GM18517 (cell line): ENCODE data around the gene RTF2.
A peak's percentile ranks its signal among the peaks of the same experiment; 100 is the strongest.
"Not testable (repeated sequence)": the region's sequence is repeated elsewhere in the genome, so short reads cannot be mapped to it uniquely, and the experiment has no call there.

ENCODE experiments used
- ATAC-seq: cut with Tn5 transposase; IDR thresholded peaks from one replicate; pipeline ENCODE4 v1.9.1; 2021; ENCODE audit warnings: mild to moderate bottlenecking, moderate library complexity; ENCODE audit not compliant: unreplicated experiment

Gene RTF2

DNA sequence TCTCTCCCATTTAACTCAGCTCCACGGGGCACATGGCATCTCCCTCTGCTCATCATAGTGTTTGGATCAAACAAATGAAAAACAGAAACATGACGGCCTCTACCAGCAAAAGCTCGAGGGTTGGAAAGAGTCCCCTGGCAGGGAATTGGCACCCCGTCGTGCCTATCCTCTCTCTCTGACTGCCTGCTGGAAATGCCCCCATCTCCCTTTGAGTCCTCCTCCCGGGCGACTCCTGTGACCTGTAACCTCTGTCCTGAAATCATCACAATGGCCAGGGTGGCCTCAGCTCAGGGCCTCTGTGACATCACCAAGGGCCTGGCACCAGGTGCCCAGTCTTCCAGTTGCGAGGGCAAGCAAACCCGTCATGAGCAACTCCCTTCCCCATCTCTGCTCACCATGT is 64.5 kb downstream of the RTF2 start, which contains the start of gene FAM209B:
FAM209B (plus strand) TSS at position 301 of the 400 bp plus-strand sequence; CDS start at position 397, 96 bp downstream.
- not testable (repeated sequence) for ATAC-seq

DNA sequence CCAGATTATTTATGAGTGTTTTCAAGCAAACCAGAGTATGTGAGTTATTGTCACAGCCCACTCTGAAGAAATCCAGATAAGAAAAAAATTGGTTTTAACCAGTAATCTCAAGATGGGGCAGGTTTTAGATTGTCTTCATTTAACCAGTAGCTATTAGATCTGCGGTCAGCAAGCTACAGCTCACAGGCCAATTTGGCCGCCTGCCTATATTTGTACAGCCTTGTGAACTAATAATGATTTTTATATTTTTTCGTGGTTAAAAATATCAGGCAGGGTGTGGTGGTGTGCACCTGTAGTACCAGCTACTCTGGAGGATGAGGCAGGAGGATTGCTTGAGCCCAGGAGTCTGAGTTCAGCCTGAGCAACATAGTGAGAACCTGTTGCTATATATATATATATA is 69.6 kb downstream of the RTF2 start:
- no peak for ATAC-seq

DNA sequence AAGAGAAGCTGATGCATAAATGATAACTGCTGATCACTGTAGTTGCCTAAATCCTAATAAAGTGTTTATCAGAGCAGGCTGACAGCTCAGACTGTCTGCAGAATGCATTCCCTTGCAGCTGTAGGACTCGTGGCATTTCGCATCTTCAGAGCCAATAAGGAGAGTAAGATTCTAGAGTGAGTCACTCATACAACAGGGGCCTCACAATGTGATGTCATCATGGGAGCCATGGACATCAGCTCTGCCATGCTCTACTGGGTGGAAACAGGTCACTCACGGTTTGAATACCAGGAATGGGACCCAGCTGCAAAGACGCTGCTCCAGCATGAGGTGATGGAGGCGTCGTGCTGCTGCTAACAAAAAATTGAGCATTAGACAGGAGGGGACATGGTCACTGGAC is 72.0 kb downstream of the RTF2 start:
- no peak for ATAC-seq

DNA sequence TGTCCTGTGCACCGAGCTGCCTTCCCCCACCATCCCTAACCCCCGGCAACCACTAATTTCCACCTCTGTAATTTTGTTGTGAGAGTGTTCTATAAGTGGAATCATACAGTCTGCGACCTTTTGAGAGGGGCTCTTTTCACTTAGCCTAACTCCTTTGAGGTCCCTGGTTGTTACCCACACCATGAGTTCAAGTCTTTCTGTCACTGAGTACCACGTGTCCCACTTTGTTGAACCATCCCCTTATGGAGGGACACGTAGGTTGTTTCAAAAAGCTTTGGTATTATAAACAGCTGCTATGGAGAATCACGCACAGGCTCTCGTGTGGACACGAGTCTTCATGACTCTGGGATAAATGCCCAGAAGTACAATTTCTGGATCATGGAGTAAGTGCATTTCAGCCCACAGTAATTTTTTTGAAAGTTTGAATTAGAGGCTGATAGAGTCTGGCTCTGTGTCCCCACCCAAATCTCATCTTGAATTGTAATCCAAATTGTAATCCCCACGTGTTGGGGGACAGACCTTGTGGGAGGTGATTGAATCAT is 74.1 kb downstream of the RTF2 start:
- no peak for ATAC-seq

DNA sequence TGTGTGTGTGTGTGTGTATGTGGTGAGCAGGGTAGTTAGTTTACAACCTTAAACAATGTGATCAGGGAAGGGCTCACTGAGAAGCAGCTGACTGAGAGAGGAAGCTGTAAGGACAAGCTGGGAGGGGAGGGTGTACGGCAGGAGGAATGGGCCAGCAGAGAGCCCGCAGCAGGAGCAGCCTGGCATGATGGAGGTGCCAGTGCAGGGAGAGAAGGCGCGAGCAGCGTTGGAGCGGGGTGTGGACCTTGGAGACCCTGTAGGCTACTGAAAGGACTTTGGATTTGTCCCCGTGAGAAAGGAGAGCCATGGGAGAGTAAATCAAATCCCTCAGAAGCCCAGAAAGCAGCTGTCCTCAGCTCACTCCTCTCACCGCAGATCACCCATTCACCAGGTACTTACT is 83.1 kb downstream of the RTF2 start:
- ATAC-seq = no peak

DNA sequence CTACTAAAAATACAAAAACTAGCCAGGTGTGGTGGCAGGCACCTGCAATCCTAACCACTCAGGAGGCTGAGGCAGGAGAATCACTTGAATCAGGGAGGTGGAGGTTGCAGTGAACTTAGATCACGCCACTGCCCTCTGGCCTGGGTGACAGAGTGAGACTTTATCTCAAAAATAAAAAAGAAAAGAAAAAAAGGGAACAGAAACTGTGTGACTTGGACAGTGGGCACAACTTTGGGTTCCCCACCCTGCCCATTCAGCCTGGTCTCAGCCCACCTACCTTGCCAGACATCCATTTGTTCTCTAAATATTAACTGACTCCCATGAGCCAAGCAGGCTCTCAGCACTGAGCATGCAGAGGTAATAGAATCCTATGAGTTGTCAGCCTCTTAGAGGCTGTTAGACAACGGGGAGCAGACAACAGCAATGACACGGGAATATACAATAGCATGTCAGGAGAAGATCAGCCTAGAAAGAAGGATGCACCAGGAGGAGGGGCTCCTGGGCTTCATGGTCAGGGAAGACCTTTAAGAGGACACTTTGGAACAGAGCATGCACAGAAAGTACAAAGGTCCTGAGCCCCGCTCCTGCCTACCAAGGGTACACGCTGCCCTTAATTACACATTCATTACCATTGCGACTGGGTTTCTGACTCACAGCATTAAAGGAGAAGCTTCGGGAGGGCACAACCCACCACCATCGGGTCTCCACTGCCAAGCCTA is 84.6 kb downstream of the RTF2 start:
- peak; percentile 45 for ATAC-seq

DNA sequence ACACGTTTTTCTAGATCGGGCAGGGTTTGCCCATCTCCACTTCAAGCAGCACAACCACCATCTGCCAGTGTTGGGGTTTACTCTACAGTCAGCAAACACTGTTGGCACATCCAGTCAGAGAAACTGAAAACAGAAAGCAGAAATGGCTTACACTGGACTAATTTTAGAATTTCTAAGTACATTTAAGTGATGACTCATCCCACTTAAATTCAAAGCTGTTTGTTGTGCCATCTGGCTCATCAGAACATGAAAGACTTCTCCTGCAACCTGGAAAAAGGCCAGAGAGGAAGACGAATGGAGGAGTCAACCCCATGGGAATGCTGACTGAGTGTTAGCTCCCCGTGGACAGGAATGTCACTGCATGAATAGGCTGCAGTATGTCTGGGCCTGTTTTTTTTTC is 86.4 kb downstream of the RTF2 start:
- peak; percentile 93 for ATAC-seq

DNA sequence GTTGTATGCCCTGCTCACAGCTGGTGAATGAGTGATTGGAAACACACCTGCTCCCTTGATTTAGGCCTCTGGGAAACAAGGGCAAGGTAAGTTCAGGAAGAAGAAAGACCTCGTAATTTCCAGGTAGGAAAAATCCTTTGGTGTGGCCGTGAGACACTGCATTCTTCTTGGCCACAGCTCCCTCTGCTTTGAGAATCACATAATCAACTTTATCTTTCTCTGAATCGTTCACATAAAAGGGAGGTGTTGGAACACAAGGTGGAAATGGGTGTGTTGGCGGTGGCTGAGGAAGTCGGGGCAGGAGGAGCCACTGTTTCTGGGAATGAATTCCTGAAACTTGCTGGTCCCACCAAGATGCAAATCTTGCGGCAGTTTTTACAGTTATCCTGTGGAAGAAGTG is 90.5 kb downstream of the RTF2 start:
- ATAC-seq = no peak

DNA sequence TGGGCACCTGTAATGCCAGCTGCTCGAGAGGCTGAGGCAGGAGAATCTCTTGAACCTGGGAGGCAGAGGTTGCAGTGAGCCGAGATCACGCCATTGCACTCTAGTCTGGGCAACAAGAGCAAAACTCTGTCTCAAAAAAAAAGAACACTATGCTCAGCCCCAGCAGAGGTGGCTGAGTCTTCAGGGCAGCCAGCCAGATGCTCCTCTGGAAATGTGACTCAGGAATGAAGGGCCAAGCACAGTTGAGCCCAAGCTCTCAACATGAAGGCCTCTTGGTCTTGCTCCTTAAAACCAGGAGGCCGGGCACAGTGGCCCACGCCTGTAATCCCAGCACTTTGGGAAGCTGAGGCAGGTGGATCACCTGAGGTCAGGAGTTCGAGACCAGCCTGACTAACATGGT is 96.1 kb downstream of the RTF2 start:
- ATAC-seq = not testable (repeated sequence)

DNA sequence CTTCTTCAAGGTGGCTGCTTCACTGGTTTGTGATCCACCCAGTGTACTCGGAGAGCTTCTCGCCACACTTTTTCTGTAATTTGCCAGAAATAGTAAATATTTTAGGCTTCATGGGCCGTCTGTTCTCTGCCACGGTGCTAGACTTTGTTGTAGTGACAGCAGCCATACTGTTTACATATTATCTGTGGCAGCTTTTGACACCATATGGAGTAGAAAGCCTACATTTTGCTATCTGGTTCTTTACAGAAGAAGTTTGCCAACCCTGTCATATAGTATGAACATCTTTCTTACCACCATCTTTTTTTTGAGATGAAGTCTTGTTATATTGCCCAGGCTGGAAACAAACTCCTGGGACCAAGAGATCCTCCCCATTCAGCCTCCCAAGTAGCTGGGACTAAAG is 97.1 kb downstream of the RTF2 start:
- no peak for ATAC-seq

DNA sequence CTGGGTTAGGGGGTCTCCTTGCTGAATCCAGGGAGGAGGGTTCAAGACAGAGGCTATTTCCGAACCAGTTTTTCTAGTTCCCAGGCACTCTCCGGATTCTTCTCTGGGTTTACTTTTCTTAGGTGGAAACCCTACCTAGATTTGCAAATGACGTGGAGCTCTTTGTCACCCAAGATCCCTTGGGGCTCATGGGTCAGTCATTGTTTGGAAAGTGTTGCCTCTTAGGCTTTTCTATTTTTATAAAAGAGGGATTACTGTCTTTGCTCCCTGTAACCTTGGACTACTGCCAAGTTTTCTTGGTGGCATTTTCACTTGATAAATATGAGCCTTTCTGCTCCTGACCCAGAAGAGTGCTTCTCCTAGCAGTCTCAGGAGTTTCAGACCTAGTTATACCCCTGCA is 98.2 kb downstream of the RTF2 start:
- ATAC-seq = no peak
